Hepatic stellate cell (primary cell): ENCODE measurements around the gene NKAIN2.
"Not testable (repeated sequence)": the region's sequence is repeated elsewhere in the genome, so short reads cannot be mapped to it uniquely, and the experiment has no call there.

ENCODE experiments used
- DNase-seq: peaks from one replicate; pipeline ENCODE4 v3.0.0; 2011; ENCODE audit warnings: low spot score

Gene NKAIN2

DNA sequence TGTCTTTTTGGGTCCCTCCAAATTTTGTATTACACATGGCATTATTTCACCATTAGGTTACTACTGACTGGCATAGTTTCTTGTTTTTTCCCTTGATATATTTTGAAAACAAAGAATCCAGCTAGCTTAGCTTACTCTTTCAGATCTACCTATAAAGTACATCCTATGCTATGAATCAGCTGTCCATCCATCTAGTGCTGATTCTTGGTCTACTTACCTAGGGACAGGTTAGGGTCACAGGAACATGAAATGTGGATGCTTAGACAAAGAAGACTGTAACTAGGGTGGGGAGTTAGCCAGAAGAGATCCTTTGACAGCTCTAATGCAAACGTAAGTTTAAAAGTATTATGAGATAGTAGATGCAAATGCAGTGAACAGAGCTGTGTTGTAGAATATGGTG lies 91.7 kb downstream of the NKAIN2 start:
- DNase-seq, result no peak

DNA sequence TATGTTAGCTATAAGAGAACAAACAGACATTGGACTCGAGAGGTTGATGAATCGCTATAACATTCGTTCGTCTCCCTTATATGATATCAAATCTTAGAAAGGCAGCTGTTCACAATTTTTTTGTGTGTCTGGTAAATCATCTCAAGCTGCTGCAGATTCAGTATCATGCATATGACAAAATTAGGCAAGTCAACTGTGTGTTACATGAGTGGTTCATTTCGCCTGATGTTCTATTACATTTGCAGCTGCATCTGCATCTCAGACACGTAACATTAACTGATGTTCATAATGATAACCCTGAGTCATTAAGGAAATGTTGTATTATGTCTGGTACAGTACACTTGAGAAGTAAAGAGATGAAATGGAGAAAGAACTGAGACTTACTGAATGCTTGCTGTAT lies 92.1 kb downstream of the NKAIN2 start:
- DNase-seq, result no peak

DNA sequence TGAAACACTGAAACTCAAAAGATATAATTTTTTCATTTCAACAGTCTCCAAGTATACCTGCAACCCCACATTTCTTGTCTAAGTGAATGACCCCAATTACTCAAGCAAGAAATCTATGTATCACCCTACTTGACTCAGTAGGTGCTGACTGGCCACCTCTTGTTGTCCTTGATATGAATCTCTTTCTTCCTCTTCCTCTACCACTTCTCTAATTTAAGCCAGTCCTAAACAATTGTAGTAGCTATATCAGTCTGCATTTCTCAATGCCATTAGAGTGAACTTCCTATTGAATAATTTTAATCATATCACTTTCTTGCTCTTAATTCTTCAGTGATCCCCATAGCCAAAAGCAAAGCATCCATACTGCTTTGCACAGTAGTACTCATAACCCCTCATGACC lies 93.2 kb downstream of the NKAIN2 start:
- DNase-seq, result no peak

GRCh38 chr6:123897965-123898364 lies 94.3 kb downstream of the NKAIN2 start:
- DNase-seq, result no peak

GRCh38 chr6:123898665-123899064 lies 95.0 kb downstream of the NKAIN2 start:
- no peak for DNase-seq

GRCh38 chr6:123899745-123900144 lies 96.1 kb downstream of the NKAIN2 start:
- DNase-seq, result no peak

DNA sequence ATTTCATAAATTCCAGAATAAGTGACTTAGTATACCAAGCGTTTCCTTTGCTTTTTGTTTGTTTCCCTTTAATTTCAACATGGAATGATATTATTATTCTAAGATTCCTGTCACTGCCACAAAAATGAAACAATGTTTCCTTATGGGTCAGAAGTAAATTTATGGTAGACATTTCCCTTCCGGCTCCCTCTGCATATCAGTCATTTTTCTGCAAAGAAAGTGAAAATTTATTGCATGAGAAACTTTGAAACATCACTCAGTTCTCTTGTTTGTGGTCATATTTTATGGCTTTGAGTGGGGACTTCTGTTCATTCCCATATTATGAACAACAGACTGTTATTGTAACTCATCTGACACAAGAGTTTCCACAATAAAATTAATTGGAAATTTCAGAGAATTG lies 97.8 kb downstream of the NKAIN2 start:
- DNase-seq, result no peak

DNA sequence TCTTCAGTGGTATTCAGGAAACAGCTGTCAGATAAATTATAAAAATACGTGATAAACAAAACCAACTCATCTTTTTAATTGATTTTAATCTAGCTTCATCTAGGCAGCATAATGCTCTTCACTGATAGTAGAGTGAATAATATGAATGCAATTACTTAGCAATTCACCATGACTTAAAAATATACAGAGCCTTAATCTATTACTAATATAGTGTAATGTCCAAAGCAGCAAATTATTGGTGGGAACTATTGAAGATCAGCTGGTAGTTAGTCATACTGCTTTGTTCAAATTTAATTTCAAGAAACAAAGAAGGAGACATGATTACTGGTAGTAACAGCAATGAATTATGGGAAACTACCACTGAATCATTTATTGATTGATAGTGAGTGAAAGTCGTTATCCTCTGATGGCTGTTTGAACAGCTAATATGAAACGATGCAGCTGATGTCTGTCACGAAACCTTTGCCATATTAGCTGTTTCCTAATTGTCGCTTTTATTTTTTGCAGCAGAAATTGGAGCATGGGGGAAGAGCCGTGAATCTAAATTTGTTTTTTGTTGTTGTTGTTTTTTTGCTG lies 99.2 kb downstream of the NKAIN2 start:
- DNase-seq, result no peak

- no peak for DNase-seq
Measured at GRCh38 chr6:123904228-123904627, 100.6 kb downstream of the NKAIN2 start.

DNA sequence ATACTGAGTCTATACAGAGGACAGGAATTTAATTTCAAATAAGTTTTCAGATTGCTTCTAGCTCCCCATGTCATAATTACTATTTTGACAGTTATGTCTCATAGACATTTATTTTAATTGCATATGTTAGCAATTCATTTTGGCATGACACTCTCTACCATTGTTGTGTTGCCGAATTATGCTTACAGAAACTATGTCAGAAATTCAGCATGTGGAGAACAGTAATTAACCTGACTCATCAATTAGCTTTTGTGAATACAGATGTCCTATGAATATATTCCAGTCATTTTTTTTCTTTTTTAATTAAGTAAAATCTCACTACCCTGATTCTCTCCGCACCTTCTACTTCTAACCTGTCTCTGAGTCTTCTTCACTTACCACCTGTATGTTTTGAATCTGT lies 105.1 kb downstream of the NKAIN2 start:
- no peak for DNase-seq

DNA sequence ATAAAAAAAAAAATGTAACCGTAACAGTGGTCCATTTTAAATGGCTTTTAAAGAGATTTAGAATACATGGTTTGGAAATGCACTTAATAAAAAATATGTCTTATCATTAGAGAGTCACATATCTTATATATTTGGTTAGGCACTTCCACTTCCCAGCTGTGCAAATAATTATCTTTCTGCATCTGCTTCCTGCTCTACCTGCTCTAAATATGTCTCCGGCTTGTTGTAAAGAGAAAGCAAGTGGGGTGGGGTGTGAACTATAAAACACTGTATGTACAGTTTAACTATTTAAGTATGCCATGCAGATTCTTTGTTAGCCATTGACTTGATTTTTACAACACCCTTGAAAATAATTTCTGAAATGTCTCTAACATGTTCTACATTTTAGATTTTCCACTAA lies 106.3 kb downstream of the NKAIN2 start:
- no peak for DNase-seq

GRCh38 chr6:123913863-123914262 lies 110.2 kb downstream of the NKAIN2 start:
- no peak for DNase-seq

GRCh38 chr6:123923379-123923778 lies 119.7 kb downstream of the NKAIN2 start:
- not testable (repeated sequence) for DNase-seq

DNA sequence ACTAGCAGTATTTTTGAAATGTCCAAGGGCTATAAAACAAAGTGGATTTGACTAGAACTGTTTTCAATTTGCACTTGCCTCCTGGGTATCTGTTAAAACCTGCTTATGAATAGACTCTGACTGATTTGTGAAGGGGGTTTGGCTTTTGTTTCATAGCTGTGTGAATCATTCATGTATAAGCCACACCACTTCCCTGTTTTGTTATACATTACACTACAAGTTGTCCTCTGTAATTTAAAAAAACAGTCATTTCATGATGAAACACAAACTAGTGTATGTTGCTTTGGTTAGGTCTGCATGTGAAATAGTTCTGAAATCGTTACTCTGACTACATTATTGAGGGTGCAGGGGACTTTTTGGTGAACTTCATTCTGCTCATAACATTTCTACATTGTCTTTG lies 121.7 kb downstream of the NKAIN2 start:
- DNase-seq, result no peak

GRCh38 chr6:123925842-123926399 lies 122.3 kb downstream of the NKAIN2 start:
- no peak for DNase-seq

DNA sequence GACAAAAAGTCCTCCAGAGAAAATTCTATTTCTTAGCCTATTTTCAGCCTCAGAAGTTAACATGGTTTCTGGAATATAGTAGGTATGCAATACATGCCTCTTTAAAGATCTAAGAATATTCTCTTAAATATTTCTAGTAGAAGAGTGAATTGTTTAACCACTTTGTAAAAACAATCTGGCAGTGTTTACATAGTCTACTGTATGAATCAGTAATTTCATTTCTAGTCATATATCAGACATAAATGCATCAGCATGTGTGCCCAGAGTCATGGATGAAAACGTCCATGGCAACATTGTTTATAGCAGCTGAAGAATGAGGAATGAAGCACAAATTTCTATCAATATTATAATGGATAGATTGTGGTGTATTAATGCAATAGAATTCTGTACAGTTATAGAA lies 124.9 kb downstream of the NKAIN2 start:
- no peak for DNase-seq

DNA sequence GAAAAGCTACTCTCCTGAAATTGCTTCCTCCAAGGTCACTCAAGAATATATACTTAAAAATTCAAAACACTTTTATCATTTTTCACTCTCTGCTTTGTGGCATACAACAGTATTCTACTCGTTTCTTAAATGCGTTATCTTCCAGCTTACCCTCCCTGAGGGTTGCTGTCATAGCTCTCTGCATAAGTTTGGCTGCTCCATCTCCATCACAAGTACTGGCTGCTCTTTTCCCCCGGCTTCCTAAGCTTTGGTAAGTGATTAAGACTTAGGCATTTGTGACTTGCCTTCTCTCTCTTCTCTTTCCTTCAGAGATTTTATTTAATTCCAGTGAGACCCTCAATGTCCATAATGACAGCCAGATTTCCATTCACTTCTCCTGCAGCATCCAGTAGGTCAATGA lies 128.3 kb downstream of the NKAIN2 start:
- no peak for DNase-seq

DNA sequence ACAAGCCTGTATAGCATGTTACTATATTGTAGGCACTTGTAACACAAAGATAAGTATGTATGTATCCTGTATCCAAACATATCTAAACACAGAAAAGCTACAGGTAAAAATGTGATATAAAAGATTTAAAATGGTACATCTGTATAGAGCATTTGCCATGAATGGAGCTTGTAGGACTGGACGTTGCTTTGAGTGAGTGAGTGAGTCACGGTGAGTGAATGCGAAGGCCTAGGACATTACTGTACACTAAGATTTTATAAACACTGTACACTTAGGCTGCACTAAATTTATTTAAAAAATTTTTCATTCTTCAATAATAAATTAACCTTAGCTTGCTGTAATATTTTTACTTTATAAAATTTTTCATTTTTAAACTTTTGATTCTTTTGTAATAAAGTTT lies 136.9 kb downstream of the NKAIN2 start:
- no peak for DNase-seq

GRCh38 chr6:123941855-123942254 lies 138.2 kb downstream of the NKAIN2 start:
- no peak for DNase-seq

DNA sequence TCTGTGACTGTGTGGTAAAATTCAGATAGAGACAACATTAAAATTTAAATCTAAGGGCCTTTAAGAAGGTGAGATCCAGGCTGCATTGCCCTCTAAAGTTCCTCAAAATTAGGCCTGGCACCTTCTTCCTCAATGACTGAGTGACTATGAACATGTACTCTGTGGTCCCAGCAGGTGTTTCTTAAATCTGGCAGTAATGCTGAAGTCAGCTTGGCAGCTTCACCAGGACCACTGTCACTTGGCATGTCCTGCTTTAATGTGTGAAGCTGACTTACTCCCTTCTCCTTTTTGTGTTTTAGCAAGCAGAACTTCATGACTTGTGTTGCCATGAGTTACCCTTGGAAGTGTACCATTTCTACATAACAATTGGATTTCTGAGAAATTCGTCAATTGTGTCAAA lies 141.7 kb downstream of the NKAIN2 start:
- no peak for DNase-seq

GRCh38 chr6:123953920-123954319 lies 150.3 kb downstream of the NKAIN2 start:
- DNase-seq, result no peak

GRCh38 chr6:123956492-123957139 lies 153.0 kb downstream of the NKAIN2 start:
- no peak for DNase-seq

DNA sequence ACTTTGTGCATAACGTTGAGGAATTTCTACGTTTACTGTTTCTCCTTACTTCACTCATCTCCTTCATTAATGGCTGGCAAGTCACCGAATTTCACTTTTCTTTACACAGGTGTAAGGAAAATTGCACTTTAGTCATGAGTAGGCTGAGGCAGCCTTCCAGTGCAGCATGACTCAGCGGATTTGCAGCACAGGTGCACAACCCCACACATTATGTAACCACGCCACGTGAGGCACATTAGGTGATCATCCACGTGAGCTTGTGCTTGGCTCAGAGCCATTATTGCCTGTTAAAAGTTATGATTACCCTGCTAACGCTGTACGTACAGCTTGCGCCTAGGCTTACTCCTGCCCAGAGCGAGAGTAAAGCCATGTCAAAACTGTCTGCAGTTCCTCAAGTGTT lies 158.8 kb downstream of the NKAIN2 start:
- DNase-seq, result no peak

GRCh38 chr6:123965894-123966293 lies 162.2 kb downstream of the NKAIN2 start:
- no peak for DNase-seq
